DMS114 treated with DMSO at 0.1 percent for 48 hours (cell line): Measurements from ENCODE around the gene PDE11A.
"Not testable (repeated sequence)": the region's sequence is repeated elsewhere in the genome, so short reads cannot be mapped to it uniquely, and the experiment has no call there.

Source experiments
- DNase-seq: peaks from one replicate; lab custom pipeline; 2025; ENCODE audit not compliant: unreplicated experiment; lab: John Stamatoyannopoulos, UW

Gene PDE11A

GRCh38 chr2:177828557-177828956, 244.0 kb downstream of the PDE11A start:
- no peak for DNase-seq

DNA sequence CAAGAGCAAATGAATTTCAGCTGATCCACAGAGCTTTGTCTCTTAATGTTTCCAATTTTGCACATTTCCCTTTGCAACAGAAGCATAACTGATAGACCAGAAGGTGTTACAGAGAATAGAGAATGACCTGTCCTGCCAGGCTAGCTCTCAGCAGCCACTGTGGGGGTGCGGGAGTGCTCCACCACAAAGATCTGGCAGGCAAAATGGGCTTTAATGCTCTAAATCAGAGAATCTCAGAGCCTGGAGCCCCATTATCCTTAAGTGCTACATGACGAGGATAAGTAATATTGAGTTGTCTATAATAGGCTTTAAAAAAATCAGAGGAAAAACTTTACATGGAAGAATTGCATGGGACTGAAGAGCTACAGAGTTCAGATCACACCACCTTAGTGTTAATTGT, 245.7 kb downstream of the PDE11A start:
- no peak for DNase-seq

GRCh38 chr2:177822941-177823340, 249.6 kb downstream of the PDE11A start:
- DNase-seq: no peak

DNA sequence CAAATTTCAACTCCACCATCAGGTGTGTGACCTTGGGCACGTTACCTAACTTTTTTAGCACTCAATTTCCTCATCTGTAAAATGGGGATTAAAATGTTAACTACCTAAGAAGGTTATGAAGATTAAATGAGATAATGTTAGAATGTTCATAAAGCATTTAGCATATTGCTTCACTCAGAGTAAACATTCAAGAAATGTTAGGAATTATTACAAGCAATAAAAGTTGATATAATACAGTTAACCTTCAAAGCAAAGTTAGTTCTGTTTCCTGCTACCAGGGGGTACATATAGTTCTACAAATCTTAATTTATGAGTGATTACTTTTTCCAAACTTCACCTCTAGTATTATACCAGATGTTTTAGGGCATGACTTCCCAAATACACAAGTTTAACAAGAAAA, 254.2 kb downstream of the PDE11A start:
- no peak for DNase-seq

DNA sequence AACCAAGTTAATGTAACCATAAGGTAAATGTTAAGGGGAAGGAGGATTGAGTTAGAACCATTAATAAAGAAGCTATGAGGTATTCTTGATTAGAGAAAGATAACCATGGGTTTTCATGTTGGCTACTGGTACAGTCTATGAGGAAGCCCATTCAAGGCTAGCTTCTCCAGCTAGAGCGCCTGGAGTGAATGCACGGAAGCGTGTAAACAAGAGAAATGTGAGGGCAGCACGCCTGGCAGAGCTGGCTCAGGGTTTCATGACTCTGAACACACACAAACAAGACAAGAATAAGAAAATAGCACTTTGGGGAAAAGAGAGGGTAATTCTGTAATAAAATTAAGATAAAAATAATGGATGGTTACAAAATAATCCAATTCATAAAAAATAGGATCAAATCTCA, 255.3 kb downstream of the PDE11A start:
- DNase-seq: no peak

DNA sequence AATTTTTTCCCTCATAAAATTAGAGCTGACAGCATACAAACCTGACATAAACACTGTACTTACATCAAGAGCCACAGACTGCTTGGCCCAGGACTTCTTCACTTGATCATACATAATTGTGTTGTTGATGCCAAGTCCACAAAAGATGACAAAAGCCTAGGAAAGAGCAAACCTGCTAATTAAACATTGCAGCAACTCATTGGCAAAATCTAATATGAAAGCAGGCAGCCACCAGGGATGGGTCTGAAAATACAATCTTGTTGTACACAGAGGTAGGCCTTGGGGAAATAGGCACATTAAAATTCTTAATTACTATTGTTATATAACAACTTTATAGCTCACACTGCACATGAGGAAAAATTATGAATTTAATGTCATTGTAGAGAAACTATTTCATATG, 255.8 kb downstream of the PDE11A start:
- no peak for DNase-seq

DNA sequence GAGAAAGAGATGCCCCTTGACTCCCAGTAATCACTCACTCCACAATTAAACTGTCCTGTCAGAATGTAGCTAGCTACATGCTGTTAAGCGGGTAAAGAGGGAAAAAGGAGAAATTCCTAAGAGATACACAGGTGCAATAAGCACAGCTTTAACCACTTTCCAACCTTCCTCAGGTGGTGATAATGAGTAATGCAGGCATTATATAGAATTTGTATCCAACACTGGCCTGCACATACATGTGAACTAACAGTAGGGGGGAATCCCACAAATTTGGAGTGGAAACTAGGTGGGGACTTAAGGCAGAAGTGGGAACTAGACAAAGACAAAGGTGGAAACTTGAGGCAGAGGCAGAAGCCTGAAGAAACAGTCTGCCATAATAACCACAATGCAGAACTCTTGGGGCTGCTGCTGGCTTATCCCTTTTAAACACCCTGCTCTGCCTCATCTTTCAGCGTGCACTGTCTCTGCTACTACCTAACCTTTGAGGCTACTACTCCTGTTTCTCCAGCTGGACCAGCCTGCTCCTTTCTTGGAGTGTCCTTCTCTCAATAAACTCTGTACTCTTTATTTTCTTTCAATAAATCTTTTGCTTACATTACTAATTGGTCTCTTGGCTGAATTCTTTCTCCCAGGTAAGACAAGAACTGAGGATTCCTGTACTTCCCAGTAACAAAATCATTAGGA, 259.7 kb downstream of the PDE11A start:
- no peak for DNase-seq

DNA sequence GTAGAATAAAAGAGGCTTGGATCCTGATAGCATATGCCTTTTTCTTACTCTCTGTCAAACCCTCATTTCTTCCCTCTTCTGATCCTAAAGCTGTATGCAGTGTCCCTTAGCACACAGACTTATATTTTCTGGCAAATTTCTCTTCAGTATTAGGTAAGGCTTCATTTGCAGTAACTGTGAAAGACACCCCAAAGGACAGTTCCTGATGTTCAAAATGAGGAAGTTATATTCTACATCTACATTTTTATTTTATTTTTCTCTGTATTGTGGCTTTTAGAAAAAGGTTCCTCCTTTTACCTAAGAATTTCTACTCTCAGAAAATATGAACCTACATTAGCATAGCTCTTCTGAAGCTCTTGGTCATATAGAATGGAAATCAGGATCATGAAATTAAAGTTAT, 261.7 kb downstream of the PDE11A start:
- DNase-seq: no peak

DNA sequence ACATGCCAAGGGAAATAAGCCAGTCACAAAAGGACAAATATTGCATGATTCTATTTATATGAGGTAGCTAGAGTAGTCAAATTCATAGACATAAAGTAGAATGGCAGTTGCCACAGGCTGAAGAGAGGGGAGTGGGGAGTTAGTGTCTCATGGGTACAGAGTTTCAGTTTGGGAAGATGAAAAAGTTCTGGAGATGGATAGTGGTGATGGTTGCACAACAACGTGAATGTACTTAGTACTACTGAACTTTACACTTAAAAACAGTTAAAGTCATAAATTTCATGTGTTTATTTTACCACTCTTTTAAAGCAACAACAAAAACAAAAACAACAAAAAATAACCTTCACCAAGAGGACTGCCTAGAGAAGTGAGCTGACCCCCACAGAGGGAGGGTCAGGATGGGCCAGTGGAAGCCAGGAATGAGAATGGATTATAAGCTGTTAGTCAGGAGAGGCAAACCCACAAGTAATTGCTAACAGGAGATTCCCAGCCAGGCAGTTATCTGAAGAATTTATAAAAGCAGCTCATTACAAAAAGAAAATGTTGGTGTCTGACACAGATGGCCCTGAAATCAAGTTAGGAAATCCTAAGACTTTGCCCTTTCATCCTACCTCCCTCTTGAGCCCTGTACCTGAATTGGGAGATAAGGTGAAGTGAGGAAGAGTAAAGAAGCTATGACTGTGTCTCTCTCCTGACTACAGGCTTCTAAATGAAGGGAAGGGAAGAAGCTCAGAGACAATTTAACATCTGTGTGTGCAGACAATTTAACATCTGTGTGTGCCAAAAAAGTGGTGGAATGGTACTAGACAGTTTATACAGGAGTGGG, 263.4 kb downstream of the PDE11A start:
- DNase-seq: no peak

- DNase-seq: no peak
These were observed 266.6 kb downstream of the PDE11A start for GRCh38 chr2:177806025-177806424.

- peak; percentile 9 for DNase-seq
These were observed 273.0 kb downstream of the PDE11A start for GRCh38 chr2:177799531-177799930.

DNA sequence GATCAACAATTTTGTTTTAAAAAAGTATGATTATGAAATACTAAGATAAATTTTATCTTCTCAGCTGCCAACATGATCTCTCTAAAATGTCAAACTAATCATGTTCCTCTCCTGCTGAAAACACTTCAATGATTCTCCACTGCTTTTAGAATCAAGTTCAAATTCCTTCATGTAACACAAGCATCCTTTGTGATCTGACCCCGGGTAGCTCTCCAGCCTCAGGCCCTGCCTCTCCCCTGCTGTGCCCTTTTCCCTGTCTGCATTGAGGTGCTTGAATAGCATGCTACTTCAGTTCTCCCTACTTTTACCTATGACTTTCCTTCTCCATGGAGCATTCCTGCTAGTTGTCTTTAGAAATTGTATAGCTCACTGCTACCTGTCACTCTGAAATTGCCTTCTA, 274.8 kb downstream of the PDE11A start:
- DNase-seq: no peak

GRCh38 chr2:177796654-177797415, 275.7 kb downstream of the PDE11A start:
- DNase-seq: no peak

- no peak for DNase-seq
These were observed 276.6 kb downstream of the PDE11A start for GRCh38 chr2:177796011-177796410.

DNA sequence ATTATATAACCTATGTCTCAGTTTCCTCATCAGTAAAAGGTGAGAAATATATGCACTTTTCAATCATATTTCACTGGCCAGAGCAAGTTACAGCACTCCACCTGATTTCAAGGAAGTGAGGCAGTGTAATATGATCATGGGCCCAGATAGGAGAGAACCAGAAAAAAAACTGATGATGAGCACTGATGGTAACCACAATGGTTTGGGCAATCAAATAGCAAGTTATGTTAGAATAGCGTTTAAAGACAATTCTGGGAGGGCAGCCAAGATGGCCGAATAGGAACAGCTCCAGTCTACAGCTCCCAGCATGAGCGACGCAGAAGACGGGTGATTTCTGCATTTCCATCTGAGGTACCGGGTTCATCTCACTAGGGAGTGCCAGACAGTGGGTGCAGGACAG, 287.4 kb downstream of the PDE11A start:
- DNase-seq: not testable (repeated sequence)

DNA sequence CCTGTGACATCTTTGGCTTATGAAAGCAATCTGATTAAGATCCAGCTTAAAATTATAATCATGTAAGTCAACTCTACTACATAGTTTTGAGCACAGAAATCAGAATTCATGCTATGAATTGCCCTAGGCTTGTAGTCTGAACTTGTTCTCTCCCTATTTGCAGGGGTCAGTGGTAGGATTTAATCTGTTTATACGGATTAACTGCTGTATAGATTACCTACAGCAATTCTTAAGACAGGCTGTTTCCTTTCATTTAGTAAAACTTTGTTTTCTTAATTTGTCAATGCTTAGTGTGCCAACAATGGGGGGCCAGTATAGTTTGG, 287.9 kb downstream of the PDE11A start:
- no peak for DNase-seq

GRCh38 chr2:177783835-177784744, 288.5 kb downstream of the PDE11A start:
- DNase-seq: no peak

DNA sequence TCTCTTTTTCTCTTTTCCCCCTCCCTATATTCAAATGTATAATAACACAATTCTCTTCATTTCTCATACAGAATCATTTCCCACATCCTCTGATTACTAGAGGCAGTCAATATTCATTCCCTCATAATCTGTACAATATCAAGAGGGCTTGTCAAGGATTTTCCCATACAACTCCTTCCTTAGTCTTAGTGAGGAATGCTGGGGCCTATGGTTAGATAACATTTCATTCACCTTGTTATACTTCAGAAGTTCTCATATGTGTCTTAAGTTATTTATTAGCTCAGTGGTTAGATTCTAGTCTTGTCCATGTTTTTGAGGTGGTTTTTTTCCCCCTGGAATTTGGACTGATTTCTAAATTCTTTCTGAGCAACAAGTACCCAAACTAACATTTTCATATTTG, 289.5 kb downstream of the PDE11A start:
- DNase-seq: no peak

- no peak for DNase-seq
These were observed 290.0 kb downstream of the PDE11A start for GRCh38 chr2:177782613-177783012.

DNA sequence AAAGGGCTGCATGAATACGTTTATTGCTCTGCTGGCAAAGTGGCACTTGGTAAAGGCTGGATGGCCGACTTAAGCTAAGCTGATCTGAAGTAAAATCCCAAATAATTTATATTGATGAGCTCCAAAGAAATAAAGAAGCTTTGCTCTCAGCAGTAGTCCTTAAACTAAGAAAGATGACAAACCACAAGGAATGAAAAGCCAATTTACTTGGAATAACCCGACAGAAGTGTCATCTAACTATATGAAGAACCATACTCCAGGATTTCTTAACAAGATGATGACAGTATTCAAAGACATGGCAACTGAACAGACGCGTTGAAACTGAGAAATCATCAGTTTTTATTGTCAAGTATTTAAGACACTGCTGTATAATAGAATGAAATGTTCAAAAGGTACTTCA, 294.1 kb downstream of the PDE11A start:
- DNase-seq: no peak

DNA sequence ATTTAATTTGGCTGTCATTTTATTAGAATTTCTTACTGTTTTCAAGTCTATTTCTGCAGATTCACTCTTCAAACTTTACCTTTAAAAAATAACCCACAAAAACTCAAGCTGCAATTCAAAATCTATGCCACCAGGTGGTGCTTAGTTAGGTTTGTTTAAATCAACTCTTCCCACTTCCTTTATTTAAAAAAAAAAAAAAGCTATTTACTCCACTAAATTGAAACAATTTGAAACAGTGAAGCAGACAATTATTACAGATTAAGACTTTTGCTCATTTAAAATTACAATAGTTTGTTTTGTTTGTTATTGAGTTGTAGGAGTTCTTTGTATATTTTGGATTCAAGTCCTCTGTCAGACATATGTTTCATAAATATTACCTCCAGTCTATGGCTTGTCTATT, 300.0 kb downstream of the PDE11A start:
- peak; percentile 21 for DNase-seq
